Forelimb muscle (tissue), 1 donor: ENCODE results near the gene EFHD2. TPM values are rescaled to one million over a fixed set of nuclear protein-coding genes. Genes with fewer than 3 reads are reported as not detected.
A peak's percentile ranks its signal among the peaks of the same experiment; 100 is the strongest.
"Not testable (repeated sequence)": the region's sequence is repeated elsewhere in the genome, so short reads cannot be mapped to it uniquely, and the experiment has no call there.

ENCODE experiments used
- DNase-seq: peaks from one replicate; pipeline ENCODE4 v3.0.0-alpha.2; 2013; ENCODE audit warnings: low read depth
- polyA plus RNA-seq: library from polyadenylated mRNA; unstranded; fragments of 120-200 nt; gene quantifications from one replicate; pipeline ENCODE4 v1.2.1, GENCODE V29; 2013; ENCODE audit not compliant: insufficient read length

EFHD2 gene
- polyA plus RNA-seq, 1 donor = 28.8 TPM

DNA sequence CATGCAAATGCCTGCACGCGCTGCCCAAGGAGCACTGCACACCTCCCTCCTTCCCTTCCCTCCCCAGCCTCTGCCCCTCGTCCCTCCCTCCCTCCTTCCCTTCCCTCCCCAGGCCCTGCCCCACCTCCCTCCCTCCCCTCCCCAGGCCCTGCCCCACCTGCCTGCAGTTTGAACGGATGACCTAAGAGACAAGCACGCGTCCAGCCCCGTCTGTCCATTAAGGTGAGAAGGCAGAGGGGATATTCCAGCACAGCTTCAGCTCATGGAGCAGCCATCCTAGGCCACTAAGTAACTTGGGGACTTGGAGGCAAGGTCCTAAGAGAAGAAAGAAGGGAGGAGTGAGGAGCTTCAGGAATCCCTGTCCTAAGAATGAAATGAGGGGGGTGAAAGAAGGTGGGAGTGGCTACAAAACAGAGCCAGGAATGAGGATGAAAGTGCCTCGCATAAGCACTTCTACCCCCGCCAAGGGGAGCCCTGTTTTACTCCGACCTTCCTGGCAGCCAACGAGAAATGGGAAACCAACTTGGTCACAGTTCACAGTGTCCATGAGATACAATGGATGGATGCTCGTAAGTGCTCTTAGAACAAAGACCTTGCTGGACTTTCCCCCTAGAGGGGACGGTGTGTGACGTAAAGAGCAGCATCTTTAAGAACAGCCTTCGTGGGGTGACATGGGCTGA lies 21.3 kb upstream of the EFHD2 start:
- no peak for DNase-seq

DNA sequence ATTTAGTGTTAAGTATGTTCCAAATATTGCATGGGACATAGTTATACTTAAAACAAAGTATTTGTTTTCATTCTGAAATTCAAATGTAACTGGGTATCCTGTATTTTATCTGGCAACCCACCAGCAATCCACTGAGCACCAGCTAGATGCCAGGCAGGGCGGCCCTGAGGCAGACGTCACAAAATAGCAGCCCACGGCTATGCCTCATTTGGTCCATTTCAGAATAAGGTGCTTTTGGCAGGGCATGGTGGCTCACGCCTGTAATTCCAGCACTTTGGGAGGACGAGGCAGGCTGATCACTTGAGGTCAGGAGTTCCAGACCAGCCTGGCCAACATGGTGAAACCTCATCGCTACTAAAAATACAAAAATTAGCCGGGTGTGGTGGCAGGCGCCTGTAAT lies 19.9 kb upstream of the EFHD2 start:
- DNase-seq = not testable (repeated sequence)

DNA sequence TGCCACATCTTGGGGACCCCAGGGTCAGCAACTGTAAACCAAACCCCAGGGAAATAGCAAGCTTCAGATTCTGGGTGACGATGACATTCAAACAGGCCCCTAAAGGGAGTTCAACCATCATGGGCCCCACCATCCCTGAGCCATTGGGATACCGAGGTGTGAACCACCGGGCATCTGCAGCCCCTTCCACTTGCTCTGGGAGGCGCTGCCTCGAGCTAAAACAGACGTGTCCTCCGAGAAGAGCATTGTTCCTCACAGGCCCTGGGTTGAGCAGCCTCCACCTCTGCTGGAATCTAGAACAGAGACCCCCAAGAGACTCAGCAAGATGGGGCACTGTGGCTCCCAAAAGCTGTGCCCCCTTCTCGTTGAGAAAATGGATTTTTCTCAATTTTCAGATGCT lies 19.0 kb upstream of the EFHD2 start:
- DNase-seq = no peak

DNA sequence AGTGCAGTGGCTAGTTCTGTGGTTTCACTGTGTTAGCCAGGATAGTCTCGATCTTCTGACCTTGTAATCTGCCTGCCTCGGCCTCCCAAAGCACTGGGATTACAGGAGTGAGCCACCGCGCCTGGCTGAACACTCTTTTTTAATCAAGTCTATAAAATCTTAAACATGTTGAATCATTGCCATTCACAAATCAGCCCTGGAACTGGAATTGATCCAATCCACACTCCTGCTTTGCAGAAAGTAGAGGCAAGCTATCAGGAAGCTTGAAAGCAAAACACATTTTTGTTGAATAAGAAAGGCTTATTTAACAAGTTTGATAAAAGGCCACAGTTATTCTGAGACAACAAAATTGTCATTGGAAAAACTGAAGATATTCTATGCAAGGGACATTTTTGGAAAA lies 18.3 kb upstream of the EFHD2 start:
- DNase-seq = no peak

DNA sequence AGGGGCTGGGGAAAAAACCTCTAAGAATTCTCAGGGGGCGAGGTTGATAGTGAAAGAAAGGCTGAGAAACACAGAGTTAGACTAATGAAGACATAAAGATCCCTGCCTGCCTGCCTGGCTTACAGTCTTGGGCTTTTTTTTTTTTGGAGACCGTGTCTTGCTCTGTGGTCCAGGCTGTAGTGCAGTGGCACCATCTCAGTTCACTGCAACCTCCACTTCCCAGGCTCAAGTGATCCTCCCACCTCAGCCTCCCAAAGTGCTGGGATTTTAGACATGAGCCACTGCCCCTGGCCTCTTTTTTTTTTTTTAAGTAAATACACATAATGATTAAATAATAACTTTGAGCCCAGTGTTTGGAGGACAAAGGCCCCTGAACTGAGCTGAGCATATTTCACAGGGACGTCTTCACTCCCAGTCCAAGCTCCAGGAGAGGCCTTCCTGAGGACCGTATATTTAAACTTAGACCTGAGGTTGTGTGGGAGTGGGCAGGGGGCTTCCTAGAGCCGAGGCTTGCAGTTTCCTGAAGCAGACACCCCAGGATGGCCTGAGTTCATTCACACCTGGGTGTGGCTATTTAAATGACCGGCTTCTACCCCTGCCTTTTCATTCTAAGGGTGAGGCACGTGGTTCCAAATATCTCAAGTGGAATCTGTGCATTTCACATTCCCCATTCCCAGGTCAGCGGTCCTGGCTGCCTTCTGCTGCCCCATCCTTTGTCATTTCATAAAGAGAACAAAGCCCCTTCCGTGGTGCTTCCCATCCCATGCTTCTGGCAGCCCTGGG lies 16.0 kb upstream of the EFHD2 start:
- DNase-seq = no peak

DNA sequence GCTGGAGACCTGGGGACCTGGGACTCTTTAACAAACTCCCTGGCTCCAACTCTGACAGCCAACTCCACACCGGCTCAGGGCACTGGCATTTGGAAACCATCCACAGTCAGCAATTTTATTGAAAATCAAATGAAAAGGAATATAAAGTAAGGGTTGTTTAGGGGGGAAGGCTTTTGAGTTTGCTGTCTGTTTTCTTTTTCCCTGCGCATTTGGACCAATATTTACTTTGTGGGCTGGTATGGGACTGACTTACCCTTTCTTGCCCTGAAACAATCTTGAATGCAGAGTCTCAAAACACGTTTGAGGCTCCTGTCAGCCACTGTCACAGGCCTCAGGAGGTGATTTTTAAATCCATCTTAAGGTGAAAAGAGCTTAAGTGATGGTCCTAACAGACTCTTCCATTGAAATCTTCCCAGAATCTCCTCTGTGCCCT lies 15.4 kb upstream of the EFHD2 start:
- no peak for DNase-seq

DNA sequence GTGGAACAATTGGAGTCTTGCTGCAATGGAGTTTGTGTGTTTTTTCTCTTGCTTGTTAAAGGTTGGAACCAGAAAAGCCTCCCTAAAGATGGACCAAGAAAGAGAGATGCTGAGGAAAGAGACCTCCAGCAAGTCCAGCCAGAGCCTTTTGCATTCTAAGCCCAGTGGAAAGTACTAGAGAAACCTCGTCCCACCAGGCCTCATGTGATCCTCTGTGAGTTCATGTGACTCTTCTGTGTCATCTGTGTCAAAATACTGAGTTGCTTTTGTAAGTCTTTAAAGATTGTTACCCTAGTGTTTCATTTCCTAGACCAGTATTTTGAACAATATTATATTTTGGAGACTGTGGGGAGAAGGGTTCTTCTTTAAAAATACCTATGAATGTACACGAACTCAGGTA lies 12.5 kb upstream of the EFHD2 start:
- no peak for DNase-seq

DNA sequence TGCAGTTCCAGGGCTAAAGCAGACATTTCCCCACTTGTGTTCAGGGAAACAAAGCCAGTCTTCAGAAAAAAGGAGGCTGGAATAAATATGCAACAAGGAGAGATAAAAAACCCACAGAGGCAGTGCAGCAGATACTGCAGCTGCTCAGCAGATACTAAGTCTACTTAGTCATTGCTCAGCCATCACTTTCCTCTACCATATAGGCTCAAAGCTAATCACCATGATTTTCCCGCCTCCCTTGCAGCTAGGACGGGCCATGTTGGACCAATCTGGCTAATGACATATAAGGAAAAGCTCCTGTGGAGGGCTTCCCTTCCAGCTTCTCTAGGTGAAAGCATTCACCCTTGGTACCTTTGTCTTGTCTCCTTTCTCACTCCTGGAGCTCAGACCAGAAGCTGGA lies 10.0 kb upstream of the EFHD2 start:
- no peak for DNase-seq

DNA sequence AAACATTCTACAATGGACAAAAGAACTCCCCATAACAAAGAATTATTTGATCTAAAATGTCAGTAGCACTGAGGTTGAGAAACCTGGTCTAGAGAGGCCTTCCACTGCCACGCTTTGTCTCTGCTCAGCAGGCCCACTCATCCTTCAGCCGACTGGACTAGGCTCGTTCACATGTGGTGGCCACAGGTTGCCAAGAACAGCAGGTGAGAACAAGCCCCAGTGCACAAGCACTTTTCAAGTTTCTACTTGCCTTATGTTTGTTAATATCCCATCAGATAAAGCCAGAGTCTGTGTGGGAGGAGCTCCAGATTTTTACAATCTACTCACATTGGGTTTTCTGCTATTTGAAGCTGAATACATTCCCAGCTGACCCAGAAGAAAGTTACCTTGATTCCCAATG lies 9.1 kb upstream of the EFHD2 start:
- DNase-seq = no peak

DNA sequence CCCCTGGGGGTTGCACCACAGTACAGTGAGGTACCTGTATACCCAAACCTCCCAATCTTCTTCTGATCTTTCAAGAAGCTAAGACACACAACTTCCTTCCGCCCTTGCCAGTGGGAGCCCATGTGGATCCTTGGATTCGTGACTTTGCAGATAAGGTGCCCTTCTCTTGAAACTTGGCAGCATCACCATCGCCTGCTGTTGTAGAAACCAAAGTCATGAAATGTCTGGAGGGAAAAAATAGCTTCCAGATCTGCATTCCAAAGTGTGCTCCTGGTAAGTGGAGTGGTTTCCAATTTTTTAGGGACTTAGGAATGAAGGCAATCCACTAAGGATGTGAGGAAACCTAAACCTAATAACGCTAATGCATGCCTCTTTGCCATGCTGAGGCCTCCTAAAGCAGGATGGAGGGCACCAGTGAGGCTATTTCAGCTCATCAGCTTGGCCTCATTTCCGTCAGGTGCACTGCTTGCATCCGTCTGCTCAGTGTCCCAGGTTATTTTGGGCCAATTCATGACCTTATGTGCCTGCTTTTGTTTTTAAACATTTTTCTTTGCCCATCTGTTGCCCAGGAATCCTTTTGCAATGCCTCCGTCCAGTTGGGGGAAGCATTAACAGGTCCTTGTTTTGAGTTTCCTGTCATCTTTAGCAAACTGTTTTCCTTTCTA lies 8.2 kb upstream of the EFHD2 start:
- no peak for DNase-seq

DNA sequence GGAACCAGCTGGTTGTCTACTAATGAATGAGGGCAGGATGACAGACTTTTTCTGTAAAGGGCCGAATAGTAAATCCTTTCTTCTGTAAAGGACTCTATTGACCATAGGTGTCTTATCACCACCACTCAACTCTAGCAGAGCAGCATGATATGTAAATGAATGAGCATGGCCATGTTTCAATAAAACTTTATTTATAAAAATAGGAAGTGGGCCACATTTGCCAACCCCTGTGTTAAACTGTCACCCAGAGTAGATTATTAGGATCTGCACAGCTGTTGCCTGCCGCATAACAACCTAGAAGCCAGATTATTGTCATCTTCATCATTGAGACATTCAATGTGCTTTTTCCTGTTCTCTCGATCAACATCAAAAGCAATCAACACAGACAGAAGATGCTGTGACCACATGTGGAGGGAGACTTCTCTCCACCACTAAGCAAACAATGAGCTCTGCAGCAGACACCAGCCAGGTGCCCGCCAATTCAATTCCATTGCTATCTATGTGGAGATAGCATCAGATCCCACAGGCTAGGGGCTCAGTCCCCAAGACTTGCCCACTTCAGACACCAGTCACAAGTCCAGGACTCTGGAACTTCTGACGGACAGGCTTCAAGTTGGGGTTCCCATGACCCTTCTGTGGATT lies 6.8 kb upstream of the EFHD2 start:
- no peak for DNase-seq

DNA sequence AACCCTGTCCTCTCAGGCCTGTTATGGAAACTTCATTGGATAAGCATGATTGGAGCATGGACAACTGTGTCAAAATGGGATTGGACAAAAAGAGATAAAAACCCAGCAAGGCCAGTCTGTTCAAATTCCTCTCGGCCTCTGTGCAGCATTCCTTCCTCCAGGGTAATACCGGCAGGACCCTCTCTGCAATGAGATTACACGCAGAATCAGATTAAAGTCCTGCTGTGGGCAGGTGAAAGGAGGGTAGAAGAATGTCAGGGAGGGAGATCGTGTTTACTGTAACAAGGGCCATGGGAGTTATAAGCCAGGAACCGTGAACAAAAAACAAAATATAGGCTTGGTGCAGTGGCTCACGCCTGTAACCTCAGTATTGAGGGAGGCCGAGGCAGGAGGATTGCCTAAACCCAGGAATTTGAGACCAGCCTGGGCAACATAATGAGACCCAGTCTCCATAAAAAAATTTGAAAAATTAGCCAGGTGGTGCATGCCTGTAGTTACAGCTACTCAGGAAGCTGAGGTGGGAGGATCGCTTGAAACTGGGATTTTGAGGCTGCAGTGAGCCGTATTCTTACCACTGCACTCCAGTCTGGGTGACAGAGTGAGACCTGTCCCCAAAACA lies 5.6 kb upstream of the EFHD2 start:
- DNase-seq = no peak

DNA sequence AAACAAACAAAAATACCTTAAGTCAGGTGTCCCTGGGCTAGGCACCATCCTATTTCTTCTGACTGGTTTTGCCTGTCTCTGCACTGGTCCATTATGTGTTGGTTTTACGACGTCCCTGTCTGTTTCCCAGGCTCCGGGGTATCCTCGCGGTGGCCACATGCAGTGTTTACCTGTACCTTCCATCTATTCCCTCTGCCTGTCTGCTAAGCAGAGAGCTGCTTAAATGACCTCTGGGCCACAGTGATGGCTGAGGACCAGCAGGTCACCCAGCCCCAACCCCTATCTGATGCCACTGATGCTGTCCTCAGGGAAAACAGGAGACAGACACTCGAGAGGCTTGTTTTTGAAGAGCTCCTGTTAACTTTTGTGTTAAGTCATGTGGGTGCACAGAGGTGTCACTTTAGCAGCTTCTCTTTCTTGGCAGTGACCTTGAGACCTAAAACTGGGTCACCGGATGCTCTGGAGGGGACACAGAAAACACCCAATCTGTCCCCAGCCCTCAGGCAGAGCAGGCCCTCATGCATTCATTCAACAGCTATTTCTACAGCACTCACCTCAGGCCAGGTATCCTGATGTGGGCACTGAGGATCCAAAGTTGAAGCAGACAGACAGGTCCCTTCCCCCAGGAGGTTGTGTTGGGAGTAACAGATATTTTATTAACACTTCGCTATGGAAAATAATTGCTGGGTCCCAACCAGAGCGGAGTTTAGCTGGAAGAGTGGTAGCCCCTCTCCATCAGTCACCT lies 4.4 kb upstream of the EFHD2 start:
- DNase-seq = no peak

DNA sequence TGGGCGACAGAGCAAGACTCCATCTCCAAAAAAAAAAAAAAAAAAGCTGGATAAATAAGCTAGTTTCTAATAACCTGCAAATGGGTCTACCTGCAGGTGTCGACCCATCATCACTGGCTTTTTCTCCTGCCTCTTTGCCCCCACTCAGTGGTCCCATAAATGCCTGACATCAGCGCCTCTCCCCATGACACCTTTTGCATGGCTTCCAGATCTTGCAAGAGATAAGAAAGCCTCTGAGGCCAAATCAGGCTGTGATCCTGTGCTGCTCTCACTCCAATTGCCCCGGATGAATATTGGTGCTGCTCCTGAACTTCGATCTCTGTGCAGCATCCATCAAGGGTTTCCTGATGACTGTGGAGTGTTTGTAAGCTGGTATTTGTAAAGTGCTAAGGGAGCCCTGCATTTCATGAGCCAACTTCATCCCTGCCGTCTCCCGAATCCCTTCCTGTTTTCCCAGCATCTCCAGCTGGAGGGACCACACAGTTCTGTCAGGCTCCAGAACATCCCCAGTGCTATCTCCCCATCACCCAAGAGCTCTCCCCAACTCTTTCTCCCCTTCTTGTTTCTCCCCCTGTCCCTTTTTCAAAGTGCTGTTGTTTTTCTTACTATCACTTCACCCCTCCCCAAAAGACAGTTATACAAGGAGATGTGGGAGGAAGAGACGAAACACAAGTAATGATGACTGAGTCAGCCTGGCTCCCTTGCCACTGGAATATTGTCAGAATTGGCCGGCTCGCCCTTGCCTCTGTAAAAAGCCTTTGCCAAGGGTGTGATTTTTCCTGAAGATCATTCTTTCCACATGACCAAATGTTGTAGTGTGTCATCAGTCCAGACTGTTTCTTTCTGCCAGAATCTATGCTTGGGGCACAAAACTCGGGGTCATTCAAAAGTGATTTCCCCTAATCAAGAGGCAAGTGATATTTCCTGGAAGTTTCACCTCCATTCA lies 2.8 kb upstream of the EFHD2 start:
- DNase-seq = peak; percentile 51

DNA sequence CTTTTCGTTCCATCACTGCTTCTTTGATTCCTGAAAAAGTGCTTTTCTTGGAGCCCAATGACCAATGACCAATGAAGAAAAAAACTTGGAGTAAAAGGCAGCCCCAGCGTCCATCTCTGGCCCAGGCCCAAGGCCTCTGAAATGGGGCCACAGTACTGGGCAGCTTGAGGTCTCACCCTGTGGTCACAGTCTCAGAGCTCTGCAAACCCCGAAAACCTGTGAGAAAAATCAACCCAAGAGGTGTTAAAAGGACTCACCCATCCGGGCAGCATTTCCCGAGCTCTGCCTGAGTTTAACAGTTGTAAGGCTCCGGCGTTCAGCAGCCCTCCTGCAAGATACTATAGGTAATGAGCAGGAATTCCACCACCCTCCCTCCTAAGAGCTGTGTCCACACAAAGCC lies 2.1 kb upstream of the EFHD2 start:
- DNase-seq = no peak

DNA sequence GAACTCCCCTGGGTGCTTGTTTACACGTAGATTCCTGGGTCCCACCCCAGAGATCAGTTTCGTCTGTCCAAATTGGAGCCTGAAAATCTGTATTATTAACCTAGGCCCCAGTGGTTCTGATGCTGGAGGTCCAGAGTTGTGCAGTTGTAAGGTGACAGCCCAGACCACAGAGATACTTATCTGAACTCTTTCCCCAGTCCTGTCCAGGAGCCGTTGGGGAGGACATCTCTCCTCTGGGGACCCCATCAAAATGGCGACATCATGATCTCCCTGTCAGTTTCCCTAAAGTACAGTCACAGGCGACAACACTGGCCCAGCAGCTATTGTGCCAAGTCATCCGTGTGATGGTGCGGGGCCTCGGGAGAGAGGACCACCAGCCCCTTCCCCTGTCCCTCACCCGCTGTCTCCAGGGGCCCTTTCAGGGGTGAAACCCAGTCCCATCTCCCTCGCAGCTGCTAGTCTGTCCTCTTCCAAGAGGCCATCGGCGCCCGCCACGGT lies 749 bp upstream of the EFHD2 start:
- DNase-seq = no peak

DNA sequence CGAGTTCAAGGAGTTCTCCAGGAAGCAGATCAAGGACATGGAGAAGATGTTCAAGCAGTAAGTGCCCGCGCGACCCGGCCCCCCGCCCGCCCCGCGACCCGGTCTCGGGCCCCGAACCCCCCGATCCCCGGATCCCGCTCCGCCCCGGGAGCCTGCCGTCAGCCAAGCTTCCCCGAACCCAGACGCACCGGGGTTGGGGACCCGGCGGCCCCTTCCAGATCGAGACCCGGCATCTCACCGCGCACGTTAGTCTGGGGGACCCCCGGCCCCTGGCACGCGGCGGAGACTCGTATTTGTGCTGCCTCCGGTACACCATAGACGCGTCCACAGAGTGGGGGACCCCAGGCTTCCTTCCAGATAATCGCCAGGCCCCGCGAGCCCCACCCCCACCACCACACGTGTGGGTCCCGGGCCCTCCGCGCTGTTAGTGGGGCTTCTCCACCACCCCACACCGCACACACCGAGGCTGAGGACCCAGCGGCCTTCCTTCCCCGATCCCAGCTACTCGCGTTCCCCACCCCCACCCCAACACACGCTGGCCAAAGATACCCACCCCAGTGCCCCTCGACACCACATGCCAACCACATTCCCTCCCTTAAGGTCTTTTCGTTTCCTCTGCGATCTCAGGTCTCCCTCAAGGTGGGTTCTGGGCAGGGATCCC lies 665 bp downstream of the EFHD2 start:
- no peak for DNase-seq

DNA sequence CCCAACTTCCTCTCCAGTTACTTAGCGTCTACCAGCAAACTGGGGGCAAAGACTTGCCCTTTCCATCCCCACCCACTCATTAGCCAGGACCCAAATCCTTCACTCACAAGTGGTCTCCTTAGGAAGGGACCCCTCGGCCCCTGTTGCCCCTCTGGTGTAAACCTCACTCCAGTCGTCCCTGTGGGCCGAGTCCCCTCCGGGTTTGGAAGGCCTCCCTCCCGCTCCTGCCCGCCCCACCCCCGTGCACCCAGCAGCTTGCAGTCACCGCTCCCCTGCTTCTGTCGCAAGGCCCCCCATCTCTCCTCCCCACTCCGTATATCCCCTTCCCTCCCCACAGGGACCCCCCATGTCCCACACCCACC lies 1.2 kb downstream of the EFHD2 start:
- no peak for DNase-seq

DNA sequence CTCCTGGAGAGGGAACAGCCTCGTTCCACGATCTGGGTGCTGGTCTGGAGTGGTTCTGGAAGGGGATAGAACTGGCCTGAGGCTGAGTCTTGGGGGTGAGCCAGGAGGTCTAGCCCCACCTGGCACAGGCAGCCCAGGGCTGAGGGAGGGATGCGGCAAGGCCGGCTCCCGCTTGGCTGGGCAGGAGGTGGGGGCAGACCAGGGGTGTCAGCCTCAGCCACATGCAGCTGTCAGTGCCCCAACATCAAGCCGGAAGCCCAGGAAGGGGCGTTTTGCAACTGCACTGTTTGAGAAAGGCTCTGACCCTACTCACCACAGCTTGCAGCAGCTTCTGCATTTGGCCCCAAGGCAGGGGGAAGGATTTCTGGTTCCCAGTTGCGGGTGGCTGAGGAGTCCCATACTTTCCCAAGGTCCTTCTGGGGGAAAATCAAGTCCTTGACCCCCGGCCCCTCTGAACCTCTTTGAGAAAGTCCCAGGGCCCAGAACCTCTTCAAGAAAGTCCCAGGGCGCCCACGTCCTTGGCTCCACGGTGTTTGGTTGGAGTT lies 2.0 kb downstream of the EFHD2 start:
- no peak for DNase-seq
